SK-N-SH treated with all-trans-retinoic acid at 6 μM for 48 hours (cell line): Measurements from ENCODE around the gene ROPN1L.

Experiments
- ARNTL ChIP-seq: fragments of 450-650 bp; formaldehyde crosslinking; IDR thresholded peaks from 2 replicates; pipeline ENCODE4 v1.5.0; 2020; ENCODE audit warnings: low read depth, mild to moderate bottlenecking, moderate library complexity, borderline replicate concordance
- CSRNP3 ChIP-seq: fragments of 250-450 bp; sonication (Bioruptor Pico); IDR thresholded peaks from 2 replicates; pipeline ENCODE4 v1.5.1; 2021; ENCODE audit warnings: mild to moderate bottlenecking, moderate library complexity
- ESRRG ChIP-seq: fragments of 250-450 bp; sonication (Bioruptor Pico); IDR thresholded peaks from 2 replicates; pipeline ENCODE4 v1.6.1; 2021; ENCODE audit warnings: mild to moderate bottlenecking
- GLIS3 ChIP-seq: fragments of 250-450 bp; sonication (Bioruptor Pico); IDR thresholded peaks from 2 replicates; pipeline ENCODE4 v1.5.0; 2020; ENCODE audit warnings: mild to moderate bottlenecking, moderate library complexity
- ISL1 ChIP-seq: fragments of 250-450 bp; sonication (Bioruptor Pico); IDR thresholded peaks from 2 replicates; pipeline ENCODE4 v2.1.2; 2022; ENCODE audit warnings: mild to moderate bottlenecking, moderate library complexity
- PATZ1 ChIP-seq: fragments of 250-450 bp; sonication (Bioruptor Pico); IDR thresholded peaks from 2 replicates; pipeline ENCODE4 v1.8.0; 2020; ENCODE audit warnings: mild to moderate bottlenecking, moderate library complexity, borderline replicate concordance
- SNAI2 ChIP-seq: fragments of 250-450 bp; sonication (Bioruptor Pico); IDR thresholded peaks from 2 replicates; pipeline ENCODE4 v1.5.0; 2020; ENCODE audit warnings: mild to moderate bottlenecking, moderate library complexity
- TOX ChIP-seq: fragments of 250-450 bp; sonication (Bioruptor Pico); IDR thresholded peaks from 2 replicates; pipeline ENCODE4 v1.8.0; 2021; ENCODE audit warnings: mild to moderate bottlenecking, moderate library complexity, borderline replicate concordance
- TSHZ2 ChIP-seq: fragments of 250-450 bp; sonication (Bioruptor Pico); IDR thresholded peaks from 2 replicates; pipeline ENCODE4 v1.5.0; 2020; ENCODE audit warnings: mild to moderate bottlenecking, moderate library complexity
- ZFP3 ChIP-seq: fragments of 250-450 bp; sonication (Bioruptor Pico); IDR thresholded peaks from 2 replicates; pipeline ENCODE4 v1.5.0; 2020; ENCODE audit warnings: mild to moderate bottlenecking, moderate library complexity
- ZFP30 ChIP-seq: fragments of 450-650 bp; formaldehyde crosslinking; IDR thresholded peaks from 2 replicates; pipeline ENCODE4 v1.5.0; 2022; ENCODE audit warnings: mild to moderate bottlenecking, moderate library complexity
- ZNF70 ChIP-seq: fragments of 450-650 bp; formaldehyde crosslinking; IDR thresholded peaks from 2 replicates; pipeline ENCODE4 v1.5.0; 2020; ENCODE audit warnings: mild to moderate bottlenecking, moderate library complexity
- ZNF8 ChIP-seq: fragments of 450-650 bp; formaldehyde crosslinking; IDR thresholded peaks from 2 replicates; pipeline ENCODE4 v1.5.0; 2020; ENCODE audit warnings: mild to moderate bottlenecking, moderate library complexity

GRCh38 chr5:10441992-10442435 lies 335 bp downstream of the ROPN1L start:
- TF ChIP-seq TOX (CRISPR knock-in tag) = no peak
- no peak for TF ChIP-seq PATZ1 (CRISPR knock-in tag)
- no peak for TF ChIP-seq ARNTL (CRISPR knock-in tag)
- no peak for TF ChIP-seq ZNF8
- TF ChIP-seq ZFP3 (CRISPR knock-in tag) = no peak
- no peak for TF ChIP-seq ESRRG (CRISPR knock-in tag)
- TF ChIP-seq ZFP30 (CRISPR knock-in tag) = no peak
- no peak for TF ChIP-seq ZNF70 (CRISPR knock-in tag)
- no peak for TF ChIP-seq TSHZ2 (CRISPR knock-in tag)
- no peak for TF ChIP-seq SNAI2 (CRISPR knock-in tag)
- no peak for TF ChIP-seq GLIS3 (CRISPR knock-in tag)
- TF ChIP-seq ISL1 (CRISPR knock-in tag) = no peak
- TF ChIP-seq CSRNP3 (CRISPR knock-in tag) = no peak
